Measurements from ENCODE around the gene FANCI.

- TF ChIP-seq, protein P1, sequence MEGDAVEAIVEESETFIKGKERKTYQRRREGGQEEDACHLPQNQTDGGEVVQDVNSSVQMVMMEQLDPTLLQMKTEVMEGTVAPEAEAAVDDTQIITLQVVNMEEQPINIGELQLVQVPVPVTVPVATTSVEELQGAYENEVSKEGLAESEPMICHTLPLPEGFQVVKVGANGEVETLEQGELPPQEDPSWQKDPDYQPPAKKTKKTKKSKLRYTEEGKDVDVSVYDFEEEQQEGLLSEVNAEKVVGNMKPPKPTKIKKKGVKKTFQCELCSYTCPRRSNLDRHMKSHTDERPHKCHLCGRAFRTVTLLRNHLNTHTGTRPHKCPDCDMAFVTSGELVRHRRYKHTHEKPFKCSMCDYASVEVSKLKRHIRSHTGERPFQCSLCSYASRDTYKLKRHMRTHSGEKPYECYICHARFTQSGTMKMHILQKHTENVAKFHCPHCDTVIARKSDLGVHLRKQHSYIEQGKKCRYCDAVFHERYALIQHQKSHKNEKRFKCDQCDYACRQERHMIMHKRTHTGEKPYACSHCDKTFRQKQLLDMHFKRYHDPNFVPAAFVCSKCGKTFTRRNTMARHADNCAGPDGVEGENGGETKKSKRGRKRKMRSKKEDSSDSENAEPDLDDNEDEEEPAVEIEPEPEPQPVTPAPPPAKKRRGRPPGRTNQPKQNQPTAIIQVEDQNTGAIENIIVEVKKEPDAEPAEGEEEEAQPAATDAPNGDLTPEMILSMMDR (IDR thresholded peaks at IDR 0.05): no peak
- TF ChIP-seq POLR2A (IDR thresholded peaks at IDR 0.05) (no peak), POLR2AphosphoS5 (IDR thresholded peaks at IDR 0.05) (no peak)
These were observed 90.3 kb downstream of the FANCI start for GRCh38 chr15:89333959-89334509.
